HUES6 (cell line): Measurements from ENCODE around the gene RASL10B.

Experiments used
- H3K27ac ChIP-seq: 2 replicates; pipeline ENCODE4 v1.7.0; 2013; ENCODE audit warnings: low read depth, mild to moderate bottlenecking, low read length, inconsistent platforms
- H3K27me3 ChIP-seq: 2 replicates; pipeline ENCODE4 v1.6.1; 2013; ENCODE audit warnings: low read length; ENCODE audit not compliant: control insufficient read depth, insufficient read depth
- H3K36me3 ChIP-seq: 2 replicates; pipeline ENCODE4 v1.6.1; 2013; ENCODE audit warnings: low read length; ENCODE audit not compliant: control insufficient read depth, insufficient read depth
- H3K4me1 ChIP-seq: 2 replicates; pipeline ENCODE4 v1.6.1; 2013; ENCODE audit warnings: low read length; ENCODE audit not compliant: control insufficient read depth, insufficient read depth
- H3K4me3 ChIP-seq: 2 replicates; pipeline ENCODE4 v1.5.1; 2013; ENCODE audit warnings: low read depth, low read length
- H3K9ac ChIP-seq: one replicate; pipeline ENCODE4 v1.6.1; 2013; ENCODE audit warnings: mild to moderate bottlenecking, low read length
- H3K9me3 ChIP-seq: 2 replicates; pipeline ENCODE4 v1.6.1; 2013; ENCODE audit warnings: low read depth, low read length; ENCODE audit not compliant: control insufficient read depth, insufficient read depth

RASL10B gene

DNA sequence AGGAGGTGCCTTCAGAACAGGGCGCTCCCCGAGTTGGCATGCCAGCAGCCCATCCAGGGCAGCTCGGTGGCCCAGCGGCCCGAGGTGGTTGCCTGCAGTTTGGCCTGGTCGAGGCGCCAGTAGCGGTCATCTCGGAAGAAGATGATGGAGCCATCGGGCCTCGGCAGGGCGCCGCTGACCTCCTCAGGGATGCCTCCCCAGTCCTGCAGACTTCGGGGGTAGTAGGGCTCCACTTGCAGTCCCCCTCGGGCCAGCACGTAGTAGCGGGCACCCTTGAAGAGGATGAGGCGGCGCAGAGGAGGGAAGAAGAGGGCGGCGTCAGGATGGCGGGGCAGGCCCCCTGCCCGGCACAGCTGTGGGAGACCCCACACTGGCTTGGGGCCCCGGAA is 35.0 kb downstream of the RASL10B start:
- Histone ChIP-seq H3K4me1 (no peaks in the 10 kb centered on the region; the same call in 1 of the 2 replicates), H3K27ac (no peak overlapping the region), H3K27me3 (peaks cover 9% of the 10 kb centered on the region), H3K4me3 (no peak overlapping the region), H3K36me3 (no peaks in the 10 kb centered on the region), H3K9ac (no peak overlapping the region), H3K9me3 (no peaks in the 10 kb centered on the region; the same call in 1 of the 2 replicates)

DNA sequence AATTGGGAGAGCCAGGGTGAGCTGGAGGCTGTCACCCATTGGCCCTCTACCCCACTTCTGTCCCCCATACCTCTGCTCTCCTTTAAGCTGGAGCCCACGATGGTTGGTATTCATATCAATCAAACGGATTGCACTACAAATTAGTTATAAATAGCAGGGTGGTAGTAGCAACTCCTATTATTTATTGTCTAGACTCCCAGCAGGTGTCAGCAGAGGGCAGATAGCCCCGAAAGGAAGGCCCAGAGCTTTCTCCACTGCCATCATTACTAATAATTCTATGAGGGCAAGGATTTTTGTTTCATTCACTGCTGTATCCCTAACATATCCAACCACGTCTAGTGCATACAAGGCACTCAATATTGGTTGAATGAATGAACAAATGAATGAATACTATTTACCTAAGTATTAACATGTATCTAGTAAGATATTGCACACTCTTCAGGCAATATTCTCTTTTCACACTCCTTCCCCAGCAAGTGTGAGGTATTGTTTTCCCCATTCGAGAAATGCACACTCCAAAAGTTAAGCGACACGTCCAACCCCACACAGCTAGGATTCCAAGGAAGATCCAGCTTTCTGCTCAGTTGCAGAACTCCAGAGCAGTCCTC is 35.6 kb downstream of the RASL10B start:
- no peak overlapping the region for H3K9ac ChIP-seq
- no peak overlapping the region for H3K27ac ChIP-seq
- peaks cover 9% of the 10 kb centered on the region for H3K27me3 ChIP-seq

DNA sequence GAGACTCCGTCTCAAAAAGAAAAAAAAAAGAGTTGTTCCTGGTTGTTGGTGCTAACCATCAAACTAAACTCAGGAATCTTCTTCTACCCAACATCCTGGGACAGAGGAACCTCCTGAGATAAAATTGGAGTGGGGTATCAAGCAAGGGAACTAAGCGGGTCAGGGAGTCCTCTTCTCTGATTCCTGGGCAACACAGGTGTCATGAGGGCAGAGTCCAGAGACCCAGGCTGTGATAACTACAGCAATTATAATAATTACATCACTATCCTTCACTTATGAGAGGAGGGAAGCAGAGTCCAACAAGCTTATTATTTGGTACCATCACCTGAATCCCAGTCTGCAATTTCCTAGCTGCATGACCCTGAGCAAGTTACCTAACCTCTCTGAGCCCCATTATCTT is 37.4 kb downstream of the RASL10B start:
- Histone ChIP-seq H3K27me3 (peaks cover 9% of the 10 kb centered on the region), H3K9me3 (no peaks in the 10 kb centered on the region; the same call in 1 of the 2 replicates), H3K36me3 (no peaks in the 10 kb centered on the region), H3K4me1 (peaks cover 7% of the 10 kb centered on the region; the same call in 1 of the 2 replicates), H3K27ac (no peak overlapping the region), H3K9ac (no peak overlapping the region), H3K4me3 (no peak overlapping the region)

More for the DNA sequence above, 35.6 kb downstream of the RASL10B start:
- no peaks in the 10 kb centered on the region for H3K36me3 ChIP-seq
- no peaks in the 10 kb centered on the region; the same call in 1 of the 2 replicates for H3K9me3 ChIP-seq
- no peak overlapping the region for H3K4me3 ChIP-seq
- no peaks in the 10 kb centered on the region; the same call in 1 of the 2 replicates for H3K4me1 ChIP-seq

DNA sequence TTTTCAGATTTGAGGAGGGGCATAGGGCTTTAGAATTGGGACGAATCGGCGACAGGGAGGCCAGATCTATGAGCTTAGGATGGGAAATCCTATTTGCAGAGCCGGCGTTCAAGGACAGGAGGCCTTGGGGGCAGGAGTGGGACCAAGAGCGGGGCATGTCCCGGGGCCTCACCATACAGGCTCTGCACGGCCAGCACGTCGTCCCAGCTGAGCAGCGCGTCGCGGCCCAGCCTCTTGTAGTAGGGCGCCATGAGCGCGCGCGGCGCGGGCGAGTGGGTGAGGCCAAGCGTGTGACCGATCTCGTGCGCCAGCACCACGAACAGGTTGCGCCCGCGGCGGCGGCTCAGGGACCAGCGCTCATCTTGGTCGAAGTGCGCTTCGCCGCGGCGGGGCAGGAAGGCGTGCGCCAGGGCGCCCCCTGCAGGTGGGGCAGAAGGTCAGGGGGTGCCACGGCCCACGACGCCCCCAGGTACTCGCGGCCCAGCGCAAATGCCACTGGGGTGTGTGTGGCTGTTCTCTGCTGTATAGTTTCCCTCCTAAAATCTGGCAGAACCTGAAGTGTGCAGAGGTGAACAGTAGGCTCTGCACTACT is 38.6 kb downstream of the RASL10B start:
- Histone ChIP-seq H3K36me3 (no peaks in the 10 kb centered on the region), H3K9me3 (no peaks in the 10 kb centered on the region; the same call in 1 of the 2 replicates), H3K9ac (no peak overlapping the region), H3K27me3 (peaks cover 9% of the 10 kb centered on the region), H3K4me1 (peaks cover 19% of the 10 kb centered on the region), H3K4me3 (no peak overlapping the region), H3K27ac (no peak overlapping the region)

DNA sequence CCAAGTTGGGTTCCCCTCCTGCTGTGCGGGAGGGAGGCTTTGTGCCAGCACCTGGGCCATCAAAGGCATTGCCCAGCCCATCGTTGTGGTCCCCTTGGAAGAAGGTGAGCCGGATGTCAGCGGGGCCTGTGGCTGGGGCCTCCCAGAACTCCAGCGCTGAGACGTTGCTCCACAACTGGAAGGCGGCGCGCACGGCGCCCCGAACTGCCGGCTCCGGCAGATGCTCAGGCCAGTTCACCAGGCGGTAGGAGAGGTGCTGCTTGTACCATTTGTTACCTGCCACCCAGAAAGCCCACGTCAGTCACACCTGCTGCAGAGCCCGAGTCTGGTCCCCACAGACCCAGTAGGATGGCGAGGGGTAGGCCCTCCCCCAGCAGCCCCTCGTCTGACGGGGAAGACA is 41.7 kb downstream of the RASL10B start:
- Histone ChIP-seq H3K36me3 (no peaks in the 10 kb centered on the region), H3K27ac (no peak overlapping the region), H3K4me1 (peaks cover 22% of the 10 kb centered on the region), H3K9me3 (no peaks in the 10 kb centered on the region), H3K9ac (no peak overlapping the region), H3K4me3 (no peak overlapping the region), H3K27me3 (no peaks in the 10 kb centered on the region)

DNA sequence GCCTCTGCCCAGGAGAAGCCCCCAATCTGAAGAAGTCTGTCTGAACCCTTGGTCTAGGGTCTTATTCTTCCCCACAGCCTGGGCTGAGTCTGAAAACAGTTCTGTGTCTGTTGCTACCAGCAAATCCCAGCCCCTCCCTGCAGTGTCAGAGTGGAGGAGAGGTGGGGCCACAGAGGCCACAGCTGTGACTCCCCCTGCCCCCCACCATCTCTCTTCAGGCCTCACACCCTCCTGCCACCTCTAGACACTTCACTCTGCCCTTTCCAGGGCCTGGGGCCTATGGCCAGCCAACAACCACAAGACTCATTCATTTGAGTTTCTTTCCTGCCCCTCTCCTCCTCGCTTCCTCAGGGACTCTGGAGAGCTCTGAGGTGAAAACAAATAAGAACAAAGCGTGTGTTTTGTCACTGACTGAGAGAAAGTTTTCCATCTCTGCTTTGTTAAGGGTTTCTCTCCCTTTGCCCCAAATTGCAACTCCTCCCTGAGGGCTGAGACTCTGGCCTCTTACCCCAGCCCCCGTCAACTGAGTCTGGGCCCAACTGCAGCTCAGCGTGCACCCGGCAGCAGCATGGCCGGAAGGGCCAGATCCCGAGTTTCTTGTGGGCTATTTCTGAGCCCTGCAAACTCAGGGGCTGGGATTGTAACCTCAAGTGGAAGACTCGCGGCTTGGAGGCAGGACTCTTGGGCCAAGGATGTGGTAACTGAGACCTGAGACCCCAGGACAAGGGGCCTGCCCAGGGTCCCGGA is 42.4 kb downstream of the RASL10B start:
- Histone ChIP-seq H3K27me3 (no peaks in the 10 kb centered on the region), H3K9ac (no peak overlapping the region), H3K27ac (no peak overlapping the region), H3K36me3 (no peaks in the 10 kb centered on the region), H3K4me3 (no peak overlapping the region), H3K4me1 (peaks cover 22% of the 10 kb centered on the region), H3K9me3 (no peaks in the 10 kb centered on the region)

DNA sequence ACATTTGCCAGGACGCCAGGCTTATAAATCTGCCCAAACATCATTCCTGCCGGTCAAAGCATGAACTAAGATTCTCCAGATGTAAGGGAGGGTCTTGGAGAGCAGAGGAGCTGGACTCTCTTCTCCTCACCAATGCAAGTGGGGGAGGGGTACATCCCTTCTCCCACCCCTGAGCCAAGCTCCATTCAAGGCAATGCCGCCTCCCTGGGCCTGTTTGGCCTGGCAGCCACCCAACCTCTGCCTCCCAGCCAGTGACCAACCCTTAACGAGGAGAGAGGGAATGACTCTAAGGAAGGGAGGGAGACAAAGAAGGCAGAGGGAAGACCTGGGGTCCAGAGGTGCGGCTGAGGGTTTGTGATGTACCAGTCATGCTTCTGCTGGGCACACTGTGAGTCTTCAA is 43.1 kb downstream of the RASL10B start:
- Histone ChIP-seq H3K27me3 (no peaks in the 10 kb centered on the region), H3K27ac (no peak overlapping the region), H3K9ac (no peak overlapping the region), H3K9me3 (no peaks in the 10 kb centered on the region), H3K4me3 (no peak overlapping the region), H3K36me3 (no peaks in the 10 kb centered on the region), H3K4me1 (peaks cover 22% of the 10 kb centered on the region)

DNA sequence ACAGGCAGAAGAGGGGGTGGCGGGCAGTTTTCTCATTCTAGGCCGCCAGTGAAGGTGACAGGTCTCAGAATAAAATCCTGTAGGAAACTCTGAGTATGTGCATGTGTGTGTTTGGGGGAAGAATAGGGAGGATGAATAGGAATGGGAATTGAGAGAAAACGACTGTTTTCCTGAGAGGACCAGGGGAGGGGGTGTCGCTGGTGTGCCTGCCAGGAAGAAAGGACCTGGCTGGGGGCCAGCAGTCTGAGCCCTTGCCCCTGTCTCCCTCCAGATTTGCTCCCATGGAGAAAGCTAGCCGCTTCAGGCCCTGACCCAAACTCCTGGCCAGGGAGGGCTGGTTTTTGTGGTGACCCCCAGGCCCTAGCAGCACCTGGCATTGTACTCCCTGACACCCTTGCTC is 43.6 kb downstream of the RASL10B start:
- Histone ChIP-seq H3K27ac (no peak overlapping the region), H3K4me3 (no peak overlapping the region), H3K36me3 (no peaks in the 10 kb centered on the region), H3K27me3 (no peaks in the 10 kb centered on the region), H3K9me3 (no peaks in the 10 kb centered on the region), H3K4me1 (peaks cover 22% of the 10 kb centered on the region), H3K9ac (no peak overlapping the region)

DNA sequence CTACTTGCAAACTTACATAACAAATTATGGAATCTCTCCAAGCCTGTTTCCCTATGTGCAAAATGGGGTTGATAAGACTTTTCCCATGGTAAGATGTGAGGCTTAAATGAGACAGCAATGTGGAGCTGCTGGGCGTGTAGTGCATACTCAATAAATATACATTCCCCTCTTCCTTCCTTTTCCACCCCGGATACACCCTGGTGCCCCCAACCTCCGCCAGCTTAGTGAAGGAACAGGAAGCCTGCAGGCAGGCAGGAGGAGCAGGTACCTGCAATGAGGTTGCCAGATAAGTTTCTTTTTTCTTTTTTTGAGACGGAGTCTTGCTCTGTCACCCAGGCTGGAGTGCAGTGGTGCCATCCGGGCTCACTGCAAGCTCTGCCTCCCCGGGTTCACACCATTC is 44.1 kb downstream of the RASL10B start:
- H3K9me3 ChIP-seq = no peaks in the 10 kb centered on the region
- no peak overlapping the region for H3K27ac ChIP-seq
- H3K4me1 ChIP-seq = peaks cover 22% of the 10 kb centered on the region
- no peaks in the 10 kb centered on the region for H3K36me3 ChIP-seq
- no peak overlapping the region for H3K4me3 ChIP-seq
- H3K9ac ChIP-seq = no peak overlapping the region
- no peaks in the 10 kb centered on the region for H3K27me3 ChIP-seq

DNA sequence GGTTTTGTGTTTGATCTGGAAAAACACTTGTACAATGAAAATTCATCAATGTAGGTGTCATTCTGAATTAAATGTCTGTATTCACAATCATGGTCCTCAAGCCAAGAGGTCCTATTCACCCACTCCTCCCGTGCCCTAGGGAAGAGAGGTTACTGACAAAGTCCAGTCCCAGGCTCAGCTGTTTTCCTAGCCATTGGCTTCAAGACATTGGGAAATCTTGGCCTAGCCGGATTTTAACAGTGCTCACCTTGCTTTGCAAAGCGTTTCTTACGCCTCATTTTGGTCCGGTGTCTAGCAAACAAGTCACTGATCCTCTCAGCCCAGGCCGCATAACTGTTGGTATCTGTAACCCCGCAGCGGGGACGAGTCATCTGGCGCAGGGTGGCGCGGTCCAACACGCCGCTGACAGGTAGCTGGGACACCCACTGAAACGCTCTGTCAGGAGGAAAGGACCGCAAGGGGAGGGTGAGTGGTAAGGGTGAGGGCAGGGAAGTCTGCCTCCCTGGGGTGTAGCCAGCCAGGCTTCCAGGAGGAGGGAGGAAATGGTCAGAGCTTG is 47.3 kb downstream of the RASL10B start:
- Histone ChIP-seq H3K27ac (no peak overlapping the region), H3K4me1 (peaks cover 16% of the 10 kb centered on the region), H3K9me3 (no peaks in the 10 kb centered on the region), H3K4me3 (no peak overlapping the region), H3K9ac (no peak overlapping the region), H3K36me3 (no peaks in the 10 kb centered on the region), H3K27me3 (peaks cover 2% of the 10 kb centered on the region; the same call in 1 of the 2 replicates)

DNA sequence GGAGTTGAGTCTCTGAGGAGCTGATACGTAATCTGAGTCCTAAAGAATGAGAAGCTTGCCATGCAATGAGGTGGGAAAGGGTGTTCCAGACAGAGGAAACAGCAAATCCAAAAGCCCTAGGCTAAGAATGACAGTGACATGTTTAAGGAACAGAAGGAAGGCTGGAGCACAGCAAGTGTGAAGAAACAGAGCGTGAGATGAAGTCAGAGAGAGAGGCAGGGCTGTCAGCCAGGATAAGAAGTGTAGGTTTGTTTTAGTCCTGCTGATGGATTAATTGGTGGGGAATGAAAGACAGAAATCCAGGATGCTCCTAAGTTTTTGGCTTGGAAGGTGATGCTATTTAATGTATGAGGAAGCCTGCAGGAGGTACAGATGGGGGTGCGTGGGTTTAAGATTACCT is 49.5 kb downstream of the RASL10B start:
- Histone ChIP-seq H3K4me1 (no peaks in the 10 kb centered on the region), H3K27me3 (peaks cover 2% of the 10 kb centered on the region; the same call in 1 of the 2 replicates)

More for the DNA sequence above, 49.5 kb downstream of the RASL10B start:
- H3K27ac ChIP-seq = no peak overlapping the region
- H3K9me3 ChIP-seq = no peaks in the 10 kb centered on the region
- H3K4me3 ChIP-seq = no peak overlapping the region
- H3K36me3 ChIP-seq = no peaks in the 10 kb centered on the region
- H3K9ac ChIP-seq = no peak overlapping the region
